Subcutaneous preadipocyte (primary cell): Measurements from ENCODE around the gene SPRYD4. TPM values are rescaled to one million over a fixed set of nuclear protein-coding genes. Genes with fewer than 3 reads are reported as not detected.

Experiments used
- total RNA-seq: library from RNA; depleted of rRNA; stranded (reverse); fragments of >200 nt; gene quantifications from 2 replicates; pipeline ENCODE4 v1.2.3, GENCODE V29; 2012

The SPRYD4 gene
- total RNA-seq: 2.2 and 3.1 TPM in 2 replicates

GRCh38 chr12:56468216-56469006, at the start of gene SPRYD4:
Gene SPRYD4 (plus strand): TSS chr12:56468578. CDS start chr12:56468592, 14 bp downstream.

GRCh38 chr12:56448860-56449621, 19.3 kb upstream of the SPRYD4 start, which contains the start of gene TIMELESS:
Gene TIMELESS (minus strand): TSS chr12:56449426. CDS start chr12:56434170, 15,256 bp downstream.

GRCh38 chr12:56454557-56454956, 13.8 kb upstream of the SPRYD4 start, which contains the start of gene MIP:
Gene MIP (minus strand): TSS chr12:56454657. CDS start chr12:56454613, 44 bp downstream.

GRCh38 chr12:56488041-56488955, 19.9 kb downstream of the SPRYD4 start, which contains the start of gene GLS2:
Gene GLS2 (minus strand): TSS chr12:56488161. CDS start chr12:56488118, 43 bp downstream.

GRCh38 chr12:56521590-56522371, 53.4 kb downstream of the SPRYD4 start, which contains the start of gene RBMS2:
Gene RBMS2 (plus strand): TSS chr12:56521820. CDS start chr12:56522024, 204 bp downstream.

Other genes starting within 250 kb of the SPRYD4 start
- 66.3 and 93.3 TPM in 2 replicates for gene RNF41, start 246.7 kb upstream of the SPRYD4 start, total RNA-seq
- 25.0 and 31.3 TPM in 2 replicates for gene NABP2, start 244.2 kb upstream of the SPRYD4 start, total RNA-seq
- 0.20 TPM in 1 of 2 replicates, not detected in the other for gene SLC39A5, start 238.5 kb upstream of the SPRYD4 start, total RNA-seq
- 12.9 and 15.1 TPM in 2 replicates for gene ANKRD52, start 210.2 kb upstream of the SPRYD4 start, total RNA-seq
- gene COQ10A, start 201.6 kb upstream of the SPRYD4 start, total RNA-seq: 4.9 and 5.9 TPM in 2 replicates
- gene CS, start 168.2 kb upstream of the SPRYD4 start, total RNA-seq: 184 and 217 TPM in 2 replicates
- gene CNPY2, start 152.6 kb upstream of the SPRYD4 start, total RNA-seq: 58.8 and 92.6 TPM in 2 replicates
- 25.0 and 27.8 TPM in 2 replicates for gene PAN2, start 134.6 kb upstream of the SPRYD4 start, total RNA-seq
- gene IL23A, start 129.7 kb upstream of the SPRYD4 start, total RNA-seq: 0.20 TPM in 1 of 2 replicates, not detected in the other
- 139 and 173 TPM in 2 replicates for gene STAT2, start 108.5 kb upstream of the SPRYD4 start, total RNA-seq
- not detected in 2 replicates for gene APOF, start 105.7 kb upstream of the SPRYD4 start, total RNA-seq
- gene TIMELESS, start 19.2 kb upstream of the SPRYD4 start, total RNA-seq: 7.3 and 10.4 TPM in 2 replicates
- not detected in 2 replicates for gene MIP, start 13.9 kb upstream of the SPRYD4 start, total RNA-seq
- gene GLS2, start 19.6 kb downstream of the SPRYD4 start, total RNA-seq: under 0.01 TPM in 1 of 2 replicates, not detected in the other
- gene RBMS2, start 53.2 kb downstream of the SPRYD4 start, total RNA-seq: 8.5 and 12.9 TPM in 2 replicates
- 33.1 and 44.2 TPM in 2 replicates for gene BAZ2A, start 161.7 kb downstream of the SPRYD4 start, total RNA-seq
- 456 and 535 TPM in 2 replicates for gene ATP5F1B, start 177.4 kb downstream of the SPRYD4 start, total RNA-seq
- gene PTGES3, start 219.7 kb downstream of the SPRYD4 start, total RNA-seq: 83.4 and 102 TPM in 2 replicates